K562 (cell line): ENCODE measurements around the gene C1QTNF5. TPM values are rescaled to one million over a fixed set of nuclear protein-coding genes. Genes with fewer than 3 reads are reported as not detected.

Experiments
- ATF6 ChIP-seq: sonication (generic); formaldehyde crosslinking; IDR thresholded peaks from 2 replicates; pipeline ENCODE4 v1.4.0; 2020; ENCODE audit warnings: mild to moderate bottlenecking, missing genetic modification reagents
- CBX8 ChIP-seq: fragments of 200-600 bp; sonication (generic); IDR thresholded peaks from 2 replicates; pipeline ENCODE4 v1.6.1; 2012; ENCODE audit warnings: borderline replicate concordance, mixed run types, low read depth, mild to moderate bottlenecking, moderate library complexity, mixed read lengths, low read length, control low read depth, inconsistent platforms; ENCODE audit not compliant: poor library complexity, severe bottlenecking; ENCODE audit errors: extremely low read depth
- FOXK2 ChIP-seq, 2 experiments: fragments of 450-650 bp; IDR thresholded peaks in 1 of 2; conservative IDR thresholded peaks in 1 of 2; 2 replicates each; pipeline ENCODE4 v1.6.1; 2016; ENCODE audit warnings: low read depth in 2 of 2, mild to moderate bottlenecking in 1 of 2
- JUN ChIP-seq, 2 experiments: sonication (generic) in 1 of 2; formaldehyde crosslinking in 1 of 2; IDR thresholded peaks; 2 replicates each; pipeline versions ENCODE4 v1.6.1 to v1.8.0; 2012 to 2022; ENCODE audit warnings: borderline replicate concordance in 2 of 2, mild to moderate bottlenecking in 2 of 2, improper control_type of control experiment in 1 of 2, low read depth in 1 of 2, low read length in 1 of 2, missing genetic modification reagents in 1 of 2
- MAFG ChIP-seq: fragments of 450-650 bp; conservative IDR thresholded peaks from 2 replicates; pipeline ENCODE4 v1.6.1; 2016; ENCODE audit warnings: missing genetic modification characterization, missing compliant biosample characterization
- MTF1 ChIP-seq: fragments of 250-450 bp; sonication (Bioruptor Pico); IDR thresholded peaks from 2 replicates; pipeline ENCODE4 v1.9.0; 2021; ENCODE audit warnings: moderate library complexity, mild to moderate bottlenecking, inconsistent platforms, borderline replicate concordance
- MYNN ChIP-seq, 2 experiments: sonication (generic); formaldehyde crosslinking in 1 of 2; IDR thresholded peaks; 2 replicates each; pipeline versions ENCODE4 v1.5.0 to v1.6.1; 2016 to 2020; ENCODE audit warnings: antibody characterized with exemption in 1 of 2, missing genetic modification reagents in 1 of 2
- PTRF ChIP-seq: fragments of 450-650 bp; IDR thresholded peaks from 2 replicates; pipeline ENCODE4 v1.6.1; 2016; ENCODE audit warnings: mild to moderate bottlenecking, missing genetic modification characterization, missing compliant biosample characterization
- TARDBP ChIP-seq: fragments of 450-650 bp; IDR thresholded peaks from 2 replicates; pipeline ENCODE4 v1.6.1; 2016
- TGIF2 ChIP-seq: sonication (generic); formaldehyde crosslinking; IDR thresholded peaks from 2 replicates; pipeline ENCODE4 v1.8.1; 2022; ENCODE audit warnings: mild to moderate bottlenecking, missing genetic modification reagents, moderate library complexity
- ZBTB5 ChIP-seq: fragments of 450-650 bp; IDR thresholded peaks from 2 replicates; pipeline ENCODE4 v1.6.1; 2017; ENCODE audit warnings: antibody characterized with exemption
- ZNF395 ChIP-seq: fragments of 200-800 bp; sonication (Bioruptor generic); IDR thresholded peaks from 2 replicates; pipeline ENCODE4 v1.6.1; 2017; ENCODE audit warnings: missing genetic modification characterization, missing compliant biosample characterization
- ZNF518B ChIP-seq: fragments of 250-450 bp; sonication (Bioruptor Pico); IDR thresholded peaks from 2 replicates; pipeline ENCODE4 v1.5.0; 2021; ENCODE audit warnings: mild to moderate bottlenecking, moderate library complexity
- ZNF584 ChIP-seq: fragments of 200-800 bp; sonication (Bioruptor generic); IDR thresholded peaks from 2 replicates; pipeline ENCODE4 v1.6.1; 2016; ENCODE audit warnings: low read depth, mild to moderate bottlenecking, missing genetic modification characterization, missing compliant biosample characterization
- ZNF699 ChIP-seq: fragments of 250-450 bp; sonication (Bioruptor Pico); IDR thresholded peaks from 2 replicates; pipeline ENCODE4 v1.8.0; 2021; ENCODE audit warnings: mild to moderate bottlenecking, moderate library complexity; ENCODE audit not compliant: insufficient replicate concordance
- ZSCAN29 ChIP-seq: fragments of 450-650 bp; IDR thresholded peaks from 2 replicates; pipeline ENCODE4 v1.6.1; 2017
- polyA plus RNA-seq, 8 experiments: library from polyadenylated mRNA; depleted of rRNA in 4 of 8; stranded (reverse) in 5 of 8; unstranded in 3 of 8; fragments of >200 nt; fragmentation: Nextera tagmentation in 2 of 8; fragmentation: Illumina TruSeq in 1 of 8; extraction: Ambion mirVana in 2 of 8; extraction: Trizol in 1 of 8; gene quantifications; 2 replicates each; pipeline versions ENCODE4 v1.2.1 to v1.2.3, GENCODE V29; 2011 to 2014; ENCODE audit warnings: inconsistent platforms in 1 of 8, missing spikeins in 1 of 8
- total RNA-seq, 7 experiments: library from RNA; depleted of rRNA in 6 of 7; stranded (reverse); fragments of >200 nt in 6 of 7; fragmentation: Illumina TruSeq in 2 of 7; extraction: Trizol in 2 of 7; gene quantifications; 2 replicates each; pipeline versions ENCODE4 v1.2.1 to v1.2.3, GENCODE V29; 2011 to 2021; ENCODE audit warnings: low replicate concordance in 1 of 7

Gene C1QTNF5
- total and polyA plus RNA-seq, 9 of the 15 experiments (the other 6 are each of a cell fraction or from before 2014, with no cell fraction given) = 0.07 to 0.76 (median 0.24) TPM; not detected in 1

GRCh38 chr11:119356349-119357031 is 15.8 kb upstream of the C1QTNF5 start (continued):
- TF ChIP-seq ZNF395 (CRISPR knock-in tag) = no peak
- no peak for TF ChIP-seq ZNF584 (CRISPR knock-in tag)
- no peak for TF ChIP-seq MAFG (tag)
- no peak for TF ChIP-seq TARDBP
- TF ChIP-seq ATF6 = 0 out of 2 replicates have a peak, but pooled peaks have one; percentile 27
- TF ChIP-seq MYNN (IDR thresholded peaks at IDR 0.05) = 0 out of 2 replicates have a peak, but pooled peaks have one; percentile 7
- TF ChIP-seq MYNN (CRISPR knock-in tag; IDR thresholded peaks at IDR 0.05) = no peak
- no peak for TF ChIP-seq CBX8
- no peak for TF ChIP-seq TGIF2 (CRISPR knock-in tag)
- TF ChIP-seq FOXK2 (conservative IDR thresholded peaks at IDR 0.05 in 1 of 2, IDR thresholded peaks at IDR 0.05 in 1 of 2; ENCODE audit: low read depth in 2 of 2) = no peak; a peak in 1 of 4 replicates
- no peak for TF ChIP-seq ZBTB5
- TF ChIP-seq ZSCAN29 = no peak
- no peak for TF ChIP-seq JUN (IDR thresholded peaks at IDR 0.05; ENCODE audit: borderline replicate concordance, low read depth, low read length)
- no peak for TF ChIP-seq JUN (CRISPR knock-in tag; IDR thresholded peaks at IDR 0.05; ENCODE audit: borderline replicate concordance)
- TF ChIP-seq ZNF699 (CRISPR knock-in tag) = no peak
- no peak for TF ChIP-seq MTF1 (CRISPR knock-in tag)
- TF ChIP-seq PTRF (tag) = no peak
- no peak for TF ChIP-seq ZNF518B
